Activated CD4-positive, alpha-beta T cell treated with anti-CD3 and anti-CD28 coated beads, Interleukin-2, Interleukin-6, amounts not matched to agents 100 ng/mL and 50 ng/mL, durations not matched to agents 16 hours and 8 hours (primary cell): Measurements from ENCODE around the gene ABHD8.
"Not testable (repeated sequence)": the region's sequence is repeated elsewhere in the genome, so short reads cannot be mapped to it uniquely, and the experiment has no call there.

ENCODE experiments used
- DNase-seq: peaks from one replicate; pipeline ENCODE4 v3.0.0-alpha.2; 2020

ABHD8 gene

DNA sequence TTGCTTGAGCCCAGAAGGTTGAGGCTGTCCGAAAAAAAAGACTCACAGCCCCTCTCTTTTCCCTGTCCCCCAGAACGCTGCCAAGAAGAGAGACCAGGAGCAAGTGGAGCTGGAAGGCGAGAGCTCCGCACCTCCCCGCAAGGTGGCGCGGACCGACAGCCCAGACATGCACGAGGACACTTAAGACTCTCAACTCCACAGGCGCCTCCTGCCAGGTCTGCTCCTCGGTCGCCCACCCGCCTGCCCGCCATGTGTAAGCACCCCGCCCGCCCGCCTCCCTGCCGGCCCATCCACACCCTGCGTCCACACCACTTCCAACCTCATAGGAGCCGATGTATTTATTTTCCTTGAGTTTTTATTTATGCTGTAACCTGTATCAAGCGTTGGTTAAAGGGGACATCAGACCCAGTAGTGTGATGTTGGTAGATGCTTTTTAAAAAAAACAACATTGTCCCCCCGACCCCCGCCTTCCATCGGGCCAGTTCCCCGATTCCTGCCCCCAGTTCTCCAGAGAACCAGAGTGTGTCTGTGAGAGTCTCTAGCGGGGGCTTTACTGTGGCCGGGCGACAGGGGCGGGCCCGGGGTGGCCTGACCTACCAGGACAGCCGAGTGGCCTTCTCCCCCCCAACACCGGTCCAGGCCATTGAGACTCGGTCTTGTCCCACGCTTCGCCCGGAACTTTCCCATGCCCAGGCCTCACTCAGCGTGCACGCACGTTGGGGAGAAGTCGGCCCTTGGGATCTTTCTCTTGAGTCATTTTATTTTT is 16.4 kb upstream of the ABHD8 start:
- no peak for DNase-seq

DNA sequence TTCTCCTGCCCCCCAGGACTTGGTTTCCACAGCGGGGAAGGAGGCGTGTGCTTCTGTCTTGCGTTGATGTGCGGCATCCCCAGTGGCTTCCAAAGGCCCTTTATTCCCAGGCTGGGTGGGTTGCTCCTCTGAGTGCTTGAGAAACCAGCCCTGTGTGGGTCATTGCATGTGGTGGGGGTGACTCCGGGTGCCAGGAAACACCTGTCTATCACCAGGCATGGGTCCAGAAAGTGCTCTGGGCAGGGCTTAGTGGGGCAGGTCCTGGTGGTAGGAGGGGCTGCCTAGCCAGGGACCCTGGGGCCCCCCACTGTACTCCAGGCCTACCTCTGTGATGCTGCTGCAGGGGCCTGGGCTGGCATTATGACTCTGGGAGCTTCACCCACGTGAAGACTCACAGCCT is 15.7 kb upstream of the ABHD8 start:
- no peak for DNase-seq

- no peak for DNase-seq
These were observed 10.9 kb upstream of the ABHD8 start for GRCh38 chr19:17314007-17314593.

GRCh38 chr19:17312189-17313113 is 9.2 kb upstream of the ABHD8 start:
- no peak for DNase-seq

DNA sequence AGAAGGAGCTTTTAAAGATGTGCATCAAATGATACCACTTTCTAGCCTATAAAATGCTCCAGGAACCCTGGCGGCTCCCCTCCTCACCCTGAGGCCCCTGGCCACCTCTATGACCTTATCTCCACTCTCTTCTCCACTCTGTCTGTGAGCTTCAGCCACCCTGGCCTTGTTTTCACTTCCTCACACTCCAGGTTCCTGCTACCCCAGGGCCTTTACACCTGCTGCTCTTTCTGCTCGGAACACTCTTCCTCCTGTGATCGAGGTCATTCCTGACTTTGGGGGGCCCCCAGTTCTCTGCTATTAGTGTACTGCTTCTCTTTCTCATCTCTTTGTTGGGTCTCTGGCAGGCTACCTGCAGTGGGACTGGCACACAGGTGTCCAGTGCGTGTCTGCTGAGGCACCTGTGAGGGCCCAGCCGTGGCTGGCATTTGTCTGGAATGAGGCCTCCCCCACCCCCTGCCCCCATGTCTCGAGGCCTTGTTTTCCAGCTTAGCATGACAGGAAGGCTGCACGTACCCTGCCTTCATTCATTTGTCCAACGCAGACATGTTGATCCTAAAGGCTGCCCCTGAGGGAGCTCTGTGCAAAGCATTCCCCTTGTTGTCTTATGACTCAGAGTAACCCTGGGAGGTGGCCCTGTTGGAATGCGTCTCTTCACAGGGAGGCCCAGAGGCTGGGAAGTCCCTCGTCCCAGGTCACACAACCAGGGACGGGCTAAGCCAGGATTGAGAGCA is 8.4 kb upstream of the ABHD8 start:
- no peak for DNase-seq

GRCh38 chr19:17309965-17310461 is 6.8 kb upstream of the ABHD8 start:
- no peak for DNase-seq

DNA sequence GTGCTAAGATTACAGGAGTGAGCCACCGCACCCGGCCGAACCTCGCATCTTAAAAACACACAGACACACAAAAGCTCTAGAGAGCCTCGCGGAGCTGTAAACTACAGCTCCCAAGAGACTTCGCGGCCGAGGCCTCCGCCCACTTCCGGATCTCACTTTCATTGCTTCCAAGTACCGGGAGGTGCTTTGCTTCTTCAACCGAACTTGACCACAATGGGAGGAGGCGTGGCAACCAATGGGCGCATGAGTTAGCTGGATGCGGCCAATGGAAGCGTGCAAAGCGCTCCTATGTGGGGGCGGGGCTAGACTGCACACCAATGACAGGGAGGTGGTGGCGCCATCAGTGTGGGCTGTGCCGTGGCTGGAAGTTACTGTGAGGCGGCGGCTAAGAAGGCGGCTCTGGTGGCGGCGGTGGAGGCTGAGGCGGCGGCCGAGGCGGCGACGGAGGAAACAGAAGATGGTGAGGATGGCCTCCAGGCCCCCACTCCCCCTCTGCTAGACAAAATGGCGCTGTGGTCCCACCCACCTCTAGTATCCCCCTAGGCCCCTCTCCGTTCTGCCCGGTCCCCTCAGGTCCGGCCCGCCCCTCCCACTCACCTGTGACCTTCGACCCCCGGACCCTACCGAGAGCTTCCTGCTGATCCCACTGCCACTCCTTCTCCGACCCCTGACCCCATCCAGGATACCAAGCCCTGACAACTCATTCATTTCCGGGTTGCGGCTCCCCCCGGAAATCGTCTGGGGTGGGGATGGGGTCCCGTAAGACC is 6.2 kb upstream of the ABHD8 start, which contains the start of gene DDA1:
Gene DDA1, plus strand, starts transcription at position 366 of the 767 bp plus-strand sequence. Its CDS starts 92 bp downstream, at position 458.
- peak; percentile 100 for DNase-seq

- DNase-seq = no peak
These were observed 4.7 kb upstream of the ABHD8 start for GRCh38 chr19:17307876-17308377.

DNA sequence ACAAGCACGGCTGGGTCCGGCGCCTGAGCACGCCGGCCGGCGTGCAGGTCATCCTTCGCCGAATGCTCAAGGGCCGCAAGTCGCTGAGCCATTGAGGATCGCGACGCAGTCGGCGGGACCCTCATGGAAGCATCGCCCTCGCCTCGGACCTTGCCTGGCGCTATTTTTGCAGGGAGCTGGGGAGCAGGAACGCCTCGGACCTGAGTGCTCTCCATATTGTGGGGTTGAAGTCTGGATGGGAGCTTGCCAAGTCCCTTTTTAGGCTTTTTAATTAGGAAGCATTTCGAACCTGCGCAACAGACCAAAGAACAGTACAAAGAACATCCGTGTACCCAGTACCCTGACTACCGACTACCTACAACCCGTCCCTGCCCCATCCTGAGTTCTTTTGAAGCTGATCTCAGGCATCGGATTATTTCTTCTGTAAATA is 3.1 kb upstream of the ABHD8 start:
- DNase-seq = no peak

DNA sequence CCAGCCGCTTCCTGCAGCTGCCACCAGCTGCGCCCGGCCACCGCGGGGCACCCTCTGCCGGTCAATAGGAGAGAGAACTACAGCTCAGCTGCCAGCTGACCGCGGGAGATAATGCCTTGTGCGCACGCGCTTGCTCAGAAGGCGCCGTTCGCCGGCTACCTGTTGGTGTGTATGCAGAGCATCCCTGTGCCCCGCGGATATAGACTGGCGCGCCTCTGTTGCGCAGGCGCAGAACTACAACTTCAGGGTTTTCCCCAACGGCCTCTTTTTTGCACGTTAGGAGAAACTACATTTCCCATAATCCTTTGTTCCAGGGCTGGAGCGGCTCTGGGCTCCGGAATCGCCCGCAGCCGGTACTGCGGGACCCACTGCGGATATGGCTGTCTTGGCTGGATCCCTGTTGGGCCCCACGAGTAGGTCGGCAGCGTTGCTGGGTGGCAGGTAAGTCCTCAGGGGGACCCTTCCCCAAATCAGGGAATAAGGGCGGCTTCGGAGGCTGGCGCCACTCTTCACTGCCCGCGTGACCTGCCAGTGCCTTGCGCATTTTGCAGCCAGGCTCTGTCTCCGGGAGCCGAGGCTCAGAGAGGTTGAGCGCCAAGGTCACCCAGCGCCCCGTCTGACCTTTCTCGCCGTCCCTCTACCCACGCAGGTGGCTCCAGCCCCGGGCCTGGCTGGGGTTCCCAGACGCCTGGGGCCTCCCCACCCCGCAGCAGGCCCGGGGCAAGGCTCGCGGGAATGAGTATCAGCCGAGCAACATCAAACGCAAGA is 2.5 kb upstream of the ABHD8 start, which contains the start of gene MRPL34:
Gene MRPL34, plus strand, starts transcription at position 356 of the 768 bp plus-strand sequence. Its CDS starts 21 bp downstream, at position 377.
- DNase-seq = peak; percentile 99

DNA sequence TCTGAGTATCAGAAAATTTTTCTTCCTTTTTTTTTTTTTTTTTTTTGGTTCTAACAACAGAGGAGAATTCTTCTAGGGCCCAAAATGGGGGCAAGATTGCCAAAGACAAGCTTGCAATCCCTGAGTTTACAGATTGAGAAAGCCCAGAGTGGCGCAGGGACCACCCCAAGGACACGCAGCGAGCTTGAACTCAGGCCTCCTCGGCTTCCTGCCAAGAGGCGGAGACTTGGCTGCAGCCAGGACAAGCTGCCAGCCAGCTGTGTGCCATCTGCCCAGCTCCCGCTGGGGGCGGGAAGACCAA is 1.9 kb upstream of the ABHD8 start:
- DNase-seq = no peak

DNA sequence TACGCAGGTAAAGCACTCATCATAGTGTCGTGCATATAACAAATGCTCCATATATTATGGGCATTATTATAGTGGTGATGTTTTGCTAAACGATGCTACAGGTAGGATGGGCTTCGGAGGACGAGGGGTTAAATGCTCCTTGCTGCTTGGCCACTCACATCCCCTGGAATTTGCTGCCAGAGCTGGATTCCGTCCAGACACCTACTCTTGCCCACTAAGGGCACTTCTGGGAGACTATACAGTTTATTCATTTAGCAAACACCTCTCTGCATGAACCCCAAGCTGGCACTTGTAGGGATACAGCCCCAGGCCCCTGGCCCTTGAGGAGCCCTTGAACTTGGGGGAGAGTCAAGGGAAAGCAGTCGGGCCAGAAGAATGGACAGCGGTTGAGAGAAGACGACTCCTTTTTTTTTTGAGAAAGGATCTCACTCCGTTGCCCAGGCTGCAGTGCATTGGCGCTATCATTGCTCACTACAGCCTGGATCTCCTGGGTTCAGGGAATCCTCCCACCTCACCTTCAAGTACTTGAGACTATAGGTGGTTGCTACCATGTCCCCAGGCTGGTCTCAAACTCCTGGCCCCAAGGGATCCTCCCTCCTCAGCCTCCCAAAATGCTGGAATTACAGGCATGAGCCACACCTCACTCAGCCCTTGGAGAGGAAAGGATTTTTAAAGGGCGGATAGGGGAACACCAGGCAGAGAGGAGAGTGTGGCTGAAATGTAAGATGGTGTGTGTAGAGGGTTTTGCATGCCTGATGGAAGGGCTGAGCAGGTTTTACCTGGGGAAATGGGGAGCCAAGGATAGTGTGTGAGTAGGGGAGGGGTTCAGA is 1.4 kb upstream of the ABHD8 start:
- no peak for DNase-seq

GRCh38 chr19:17303940-17304267 is 679 bp upstream of the ABHD8 start:
- DNase-seq = no peak

GRCh38 chr19:17302391-17303166 is 646 bp downstream of the ABHD8 start:
- no peak for DNase-seq

GRCh38 chr19:17300992-17301619 is 2.1 kb downstream of the ABHD8 start:
- no peak for DNase-seq

DNA sequence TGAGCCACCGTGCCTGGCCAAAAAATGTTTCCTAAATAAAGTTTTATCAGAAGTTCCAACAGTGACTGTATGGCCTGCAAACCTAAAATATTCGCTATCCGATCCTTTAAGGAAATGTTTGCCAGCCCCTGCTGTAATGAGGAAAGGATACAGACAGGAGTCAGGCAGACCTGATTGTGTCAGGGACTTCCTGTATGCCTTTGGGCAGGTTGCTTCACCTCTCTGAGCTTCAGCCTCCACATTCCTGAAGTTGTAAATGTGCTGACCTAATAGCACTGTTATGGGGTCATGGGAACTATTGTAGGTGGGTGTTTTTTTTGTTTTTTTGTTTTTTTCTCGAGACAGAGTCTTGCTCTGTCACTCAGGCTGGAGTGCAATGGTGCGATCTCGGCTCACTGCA is 6.2 kb downstream of the ABHD8 start:
- no peak for DNase-seq

DNA sequence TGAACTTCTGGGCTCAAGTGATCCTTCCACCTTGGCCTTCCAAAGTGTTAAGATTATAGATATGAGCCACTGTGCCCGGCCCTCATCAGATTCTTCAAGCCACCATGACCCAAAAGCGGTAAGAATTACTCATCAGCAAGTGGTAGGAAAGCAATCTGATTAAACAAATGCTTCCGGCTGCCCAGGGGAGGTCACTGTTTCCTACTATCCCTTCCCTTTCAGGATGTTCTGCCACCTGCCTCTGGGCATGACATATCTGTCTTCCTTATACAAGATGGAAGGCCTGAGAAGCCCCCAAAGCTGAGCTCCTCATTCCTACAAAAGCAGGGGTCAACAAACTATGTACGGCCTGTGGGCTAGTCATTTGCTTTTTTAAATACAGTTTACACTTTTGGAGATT is 7.0 kb downstream of the ABHD8 start:
- peak; percentile 35 for DNase-seq

DNA sequence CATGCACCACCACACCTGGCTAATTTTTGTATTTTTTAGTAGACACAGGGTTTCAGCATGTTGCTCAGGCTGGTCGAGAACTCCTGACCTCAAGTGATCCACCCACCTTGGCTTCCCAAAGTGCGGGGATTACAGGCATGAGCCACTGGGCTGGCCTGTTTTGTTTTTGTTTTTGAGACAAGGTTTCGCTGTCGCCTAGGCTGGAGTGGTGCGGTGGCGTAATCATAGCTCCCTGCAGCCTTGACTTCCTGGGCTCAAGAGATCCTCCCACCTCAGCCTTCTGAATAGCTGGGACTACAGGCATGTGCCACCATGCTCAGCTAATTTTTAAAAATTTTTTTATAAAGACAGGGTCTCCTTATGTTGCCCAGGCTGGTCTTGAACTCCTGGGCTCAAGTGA is 7.7 kb downstream of the ABHD8 start:
- not testable (repeated sequence) for DNase-seq
